ENCODE data around the gene CST11.
"Not testable (repeated sequence)": the region's sequence is repeated elsewhere in the genome, so short reads cannot be mapped to it uniquely, and the experiment has no call there.

Gene CST11

GRCh38 chr20:23452776-23453175 is at the start of gene CST11:
CST11 (minus strand) TSS chr20:23452876; CDS start chr20:23452811, 65 bp downstream.
- no peak for DNase-seq

DNA sequence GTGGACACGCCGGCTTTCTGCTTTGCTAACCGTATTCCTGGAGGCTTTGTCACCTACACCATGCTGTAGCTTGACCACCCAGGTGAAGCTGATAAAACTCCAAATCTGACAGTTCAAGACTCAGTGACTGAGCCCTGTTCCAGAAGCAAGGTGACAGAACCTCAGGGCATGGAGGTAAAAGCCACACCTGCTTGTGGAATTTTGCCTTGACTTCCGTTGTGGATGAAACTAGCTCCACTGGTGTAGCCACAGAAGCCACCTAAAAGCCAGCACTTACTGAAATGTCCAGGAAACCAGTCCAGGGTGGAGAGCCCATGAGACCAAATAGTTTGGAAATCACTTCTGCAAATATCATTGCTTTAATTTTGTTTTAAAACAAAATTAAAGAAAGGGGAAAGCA is 49.2 kb upstream of the CST11 start:
- no peak for DNase-seq

DNA sequence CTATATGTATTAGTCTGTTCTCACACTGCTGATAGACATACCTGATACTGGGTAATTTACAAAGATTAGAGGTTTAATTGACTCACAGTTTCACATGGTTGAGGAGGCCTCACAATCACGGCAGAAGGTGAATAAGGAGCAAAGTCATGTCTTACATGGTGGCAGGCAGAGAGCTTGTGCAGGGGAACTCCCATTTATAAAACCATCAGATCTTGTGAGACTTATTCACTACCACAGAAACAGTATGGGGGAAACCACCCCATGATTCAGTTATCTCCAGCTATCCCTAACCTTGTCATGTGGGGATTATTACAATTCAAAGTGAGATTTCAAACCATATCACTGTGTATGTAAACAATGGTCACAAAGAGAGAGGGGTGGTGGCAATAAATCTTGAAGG is 44.9 kb upstream of the CST11 start:
- DNase-seq, result no peak

DNA sequence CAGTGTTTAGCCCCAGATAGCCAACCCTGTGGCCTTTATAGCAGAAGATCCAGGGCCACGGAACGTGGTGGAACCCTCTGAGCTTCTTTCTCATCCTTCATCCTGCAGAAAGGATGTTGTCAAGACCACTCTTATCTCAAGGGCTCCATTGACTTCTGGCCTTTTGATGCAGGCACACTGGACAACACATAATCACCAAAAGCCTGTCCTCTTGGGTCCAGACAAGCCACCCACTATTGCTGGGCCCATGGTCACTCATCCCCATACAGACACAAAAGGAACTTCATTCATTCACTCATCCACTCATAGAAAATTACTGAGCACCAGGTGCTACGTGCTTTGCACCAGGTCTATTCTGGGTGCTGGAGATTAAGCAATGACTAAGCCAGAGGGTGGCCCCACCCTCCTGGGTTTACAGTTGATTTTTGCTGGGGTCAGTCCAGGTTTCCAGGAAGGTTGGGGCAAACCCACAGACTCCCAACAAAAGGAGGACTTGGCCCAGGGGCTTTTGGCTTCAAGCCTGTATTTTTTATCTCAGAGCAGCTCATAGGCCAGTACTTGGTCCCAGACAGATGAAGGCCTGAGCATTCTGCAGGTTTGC is 40.6 kb upstream of the CST11 start:
- no peak for DNase-seq

DNA sequence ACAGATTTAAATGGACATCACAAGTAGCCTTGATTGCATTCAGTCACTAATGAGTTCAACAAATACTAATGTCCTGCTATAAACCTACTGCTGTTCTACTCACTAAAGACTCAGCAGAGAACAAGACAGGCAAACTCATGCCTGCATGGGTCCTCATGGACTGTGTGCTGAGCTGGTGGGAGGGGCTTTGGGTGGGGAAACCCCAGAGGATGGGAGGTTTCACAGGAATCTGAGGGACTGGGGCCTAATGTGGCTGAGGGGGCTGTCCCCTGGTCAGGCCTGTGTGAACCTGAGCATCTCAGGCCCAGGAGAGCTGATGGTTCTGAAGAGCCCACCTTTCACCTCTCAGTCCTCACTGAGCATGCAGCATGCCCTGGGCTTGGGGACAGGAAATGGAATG is 39.6 kb upstream of the CST11 start:
- no peak for DNase-seq

GRCh38 chr20:23490817-23491216 is 38.1 kb upstream of the CST11 start, which contains the start of gene CST8:
CST8 (plus strand) TSS chr20:23491117; CDS start chr20:23491668, 551 bp downstream.
- DNase-seq, result no peak

DNA sequence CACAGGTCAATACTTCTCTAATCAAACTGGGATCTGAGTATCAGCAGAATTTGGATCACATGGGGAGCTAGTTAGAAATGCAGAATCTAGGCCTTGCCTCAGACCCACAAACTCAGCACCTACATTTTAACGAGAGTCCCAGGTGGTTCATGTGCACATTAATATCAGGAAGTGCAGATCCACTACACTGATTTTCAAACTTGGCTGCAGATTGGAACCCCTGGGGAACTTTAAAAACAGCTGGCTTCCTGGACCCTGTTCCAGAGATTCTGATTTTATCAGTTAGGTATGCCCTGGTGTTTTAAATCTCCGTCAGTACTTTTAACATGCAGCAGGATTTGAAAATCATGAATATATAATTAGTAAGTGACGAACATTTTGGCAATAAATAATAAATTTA is 36.3 kb upstream of the CST11 start:
- DNase-seq, result no peak

DNA sequence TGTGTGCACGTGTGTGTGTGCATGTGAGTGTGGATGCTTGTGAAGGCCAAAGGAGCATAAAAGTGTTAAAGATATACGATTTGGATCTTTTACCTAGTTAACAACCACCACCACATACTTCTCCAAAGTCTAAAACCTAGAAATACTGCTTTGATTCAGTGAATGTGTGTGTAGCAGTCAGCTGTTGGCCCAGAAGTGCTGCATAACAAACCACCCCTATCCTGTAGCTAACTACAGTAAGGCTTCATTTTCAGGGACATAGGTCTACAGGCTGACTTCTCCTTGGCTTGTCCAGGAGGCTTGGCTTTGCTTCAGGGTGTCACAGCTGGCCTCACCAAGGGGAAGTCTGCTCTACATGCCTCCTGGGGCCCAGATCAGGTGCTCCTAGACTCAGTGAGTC is 35.8 kb upstream of the CST11 start:
- DNase-seq, result no peak

DNA sequence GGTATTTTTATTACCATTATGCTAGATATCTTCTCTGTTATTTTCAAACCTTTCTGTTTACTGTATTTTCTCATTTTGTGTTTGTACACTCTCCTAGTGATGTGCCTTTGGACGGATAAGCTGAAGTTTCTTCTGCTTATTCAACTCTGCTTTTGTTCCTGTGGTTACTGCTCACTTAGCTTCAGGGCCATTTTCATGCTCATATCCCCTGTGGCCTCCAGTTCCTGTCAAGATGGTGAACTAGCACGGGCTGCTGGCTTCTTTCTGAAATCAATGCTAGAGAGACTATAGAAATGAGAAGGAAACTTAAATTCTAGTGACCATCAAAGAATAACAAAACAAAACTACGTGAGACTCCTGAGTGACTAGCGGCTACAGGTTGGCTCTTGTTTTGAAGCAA is 31.4 kb upstream of the CST11 start:
- DNase-seq, result no peak

DNA sequence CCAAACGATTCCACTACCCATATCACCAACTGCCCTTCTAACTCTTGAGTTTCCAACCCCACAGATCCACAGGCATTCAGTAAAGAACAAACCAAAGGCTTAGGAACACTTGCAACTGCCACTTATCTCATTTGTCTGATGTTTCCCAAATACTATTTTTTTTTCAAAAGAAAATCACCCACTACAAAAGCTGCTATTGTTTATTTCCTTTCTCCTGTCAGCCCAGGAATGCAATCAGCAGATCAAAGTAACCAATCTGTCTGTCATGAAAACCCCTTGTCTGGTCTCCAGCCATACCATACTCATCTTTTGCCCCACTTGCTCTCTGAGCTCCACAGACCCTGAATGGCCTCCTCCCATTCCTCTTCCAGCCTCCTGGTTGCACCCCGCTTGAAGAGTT is 29.5 kb upstream of the CST11 start:
- DNase-seq, result no peak

GRCh38 chr20:23479043-23479442 is 26.4 kb upstream of the CST11 start:
- DNase-seq, result no peak

- no peak for DNase-seq
Observed at GRCh38 chr20:23477223-23477622, 24.5 kb upstream of the CST11 start.

DNA sequence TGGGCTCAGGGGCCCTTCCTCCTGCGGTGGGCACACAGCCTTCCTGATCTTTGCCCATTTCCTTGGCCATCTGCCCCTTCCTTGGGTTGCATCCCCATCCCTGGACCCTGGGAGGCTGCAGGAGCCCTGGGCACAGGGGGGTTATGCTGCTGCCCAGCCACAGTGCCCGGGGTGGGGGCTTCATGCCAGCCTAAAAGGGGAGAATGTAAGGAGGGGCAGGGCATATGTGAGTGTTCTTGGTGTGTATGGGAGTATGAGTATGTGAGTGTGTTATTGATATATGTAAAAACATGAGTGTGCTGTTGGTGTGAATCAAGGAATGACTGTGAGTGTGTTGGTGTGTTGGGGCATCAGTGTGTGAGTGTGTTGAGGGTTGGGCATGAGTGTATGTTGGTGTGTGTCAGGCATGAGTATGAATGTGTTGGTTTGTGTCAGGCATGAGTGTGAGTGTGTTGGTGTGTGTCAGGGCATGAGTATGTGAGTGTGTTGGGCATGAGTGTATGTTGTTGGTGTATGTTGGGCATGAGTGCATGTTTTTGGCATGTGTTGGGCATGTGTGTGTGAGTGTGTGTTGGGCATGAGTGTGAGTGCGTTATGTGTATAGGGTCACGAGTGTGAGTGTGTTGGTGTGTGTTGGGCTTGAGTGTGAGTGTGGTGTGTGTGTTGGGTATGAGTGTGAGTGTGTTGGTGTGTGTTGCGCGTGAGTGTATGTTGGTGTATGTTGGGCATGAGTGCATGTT is 23.5 kb upstream of the CST11 start:
- no peak for DNase-seq

- no peak for DNase-seq
Observed at GRCh38 chr20:23475395-23475794, 22.7 kb upstream of the CST11 start.

GRCh38 chr20:23473293-23473692 is 20.6 kb upstream of the CST11 start:
- DNase-seq, result not testable (repeated sequence)

GRCh38 chr20:23472306-23472705 is 19.6 kb upstream of the CST11 start:
- DNase-seq, result not testable (repeated sequence)

GRCh38 chr20:23466961-23467360 is 14.3 kb upstream of the CST11 start:
- DNase-seq, result not testable (repeated sequence)

DNA sequence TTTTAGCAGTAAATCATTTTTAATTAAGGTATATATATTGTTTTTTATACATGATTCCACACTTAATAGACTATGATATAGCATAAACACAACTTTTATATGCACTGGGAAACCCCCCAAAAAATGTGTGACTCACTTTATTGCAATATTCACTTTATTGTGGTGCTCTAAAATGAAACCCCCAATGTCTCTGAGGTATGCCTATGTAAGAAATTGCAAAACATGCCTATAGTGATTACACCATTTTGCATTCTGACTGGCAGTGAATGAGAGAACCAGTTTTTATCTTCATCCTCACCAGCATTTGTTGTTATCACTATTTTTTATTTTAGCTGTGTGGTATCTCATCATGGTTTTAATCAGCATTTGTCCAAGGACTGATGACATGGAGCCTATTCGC is 8.5 kb upstream of the CST11 start:
- DNase-seq, result no peak

DNA sequence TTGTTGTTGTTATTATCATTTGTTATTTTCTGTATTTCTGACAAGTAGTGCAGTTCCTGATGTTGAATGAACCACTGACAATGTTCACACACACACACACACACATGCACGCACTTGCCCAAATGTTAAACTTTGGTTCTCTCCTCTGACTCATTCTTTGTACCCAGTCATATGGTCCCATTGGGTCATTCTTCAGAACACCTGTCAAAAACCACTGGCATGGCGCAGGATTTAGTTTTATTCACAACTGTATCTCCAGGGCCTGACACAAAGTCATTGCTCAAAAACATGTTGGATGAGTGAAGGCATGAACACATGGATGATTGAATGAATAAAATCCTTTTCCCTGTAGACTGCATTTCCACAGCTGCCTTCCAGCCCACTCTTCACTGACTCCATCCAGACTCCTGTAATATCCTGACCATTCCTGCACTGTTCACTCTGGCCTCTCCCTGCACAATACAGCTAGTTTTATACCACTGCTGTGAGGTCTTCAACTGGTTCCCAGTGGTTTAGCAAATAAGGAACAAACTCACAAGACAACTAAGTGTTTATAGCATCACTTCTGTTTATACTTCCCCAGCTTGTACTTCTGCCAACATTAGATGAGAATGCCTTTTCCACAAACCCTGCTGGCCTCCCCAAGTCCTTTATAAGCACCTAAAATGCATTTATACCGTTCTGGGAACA is 6.9 kb upstream of the CST11 start:
- DNase-seq, result no peak

GRCh38 chr20:23456873-23457272 is 4.2 kb upstream of the CST11 start:
- DNase-seq, result no peak

GRCh38 chr20:23456409-23456808 is 3.7 kb upstream of the CST11 start:
- DNase-seq, result no peak

GRCh38 chr20:23455639-23456038 is 3.0 kb upstream of the CST11 start:
- DNase-seq, result no peak

DNA sequence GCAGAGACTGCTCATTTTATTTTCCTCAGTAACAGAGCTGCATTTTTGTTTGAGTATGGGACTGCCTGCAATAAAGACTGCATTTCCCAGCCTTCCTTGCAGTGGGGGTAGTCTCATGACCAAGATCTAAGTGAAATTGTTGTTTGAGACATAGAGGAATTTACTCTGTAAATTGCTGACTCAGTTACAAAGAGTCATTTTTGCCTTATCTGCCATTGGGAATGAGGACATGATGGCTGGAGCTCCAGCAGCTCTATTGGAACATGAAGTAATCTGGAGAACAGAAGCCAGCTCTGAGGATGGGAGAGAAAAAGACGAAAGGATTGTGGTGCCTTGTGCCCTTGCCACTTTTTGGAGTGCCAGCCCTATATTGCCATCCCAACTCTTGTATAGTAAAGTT is 2.1 kb upstream of the CST11 start:
- DNase-seq, result no peak

Measured in retina (tissue), 1 donor.